Lower lobe of right lung (tissue), 2 donors: ENCODE results near the gene XDH. TPM values are rescaled to one million over a fixed set of nuclear protein-coding genes. Genes with fewer than 3 reads are reported as not detected.

Experiments used
- ATAC-seq, 2 donors: fragments of 200-7000 bp; cut with Tn5 transposase; one replicate each; pipeline ENCODE4 v1.9.1; 2020 to 2022; ENCODE audit warnings: mild to moderate bottlenecking in 2 of 2, moderate library complexity in 2 of 2
- DNase-seq: peaks from one replicate; pipeline ENCODE4 v3.0.0-alpha.2; 2020
- H3K27ac ChIP-seq: fragments of 200-600 bp; one replicate; pipeline ENCODE4 v1.8.0; 2022
- H3K27me3 ChIP-seq: fragments of 200-600 bp; one replicate; pipeline ENCODE4 v1.8.0; 2022; ENCODE audit warnings: low read depth
- H3K36me3 ChIP-seq: fragments of 200-600 bp; one replicate; pipeline ENCODE4 v1.8.0; 2022; ENCODE audit warnings: mild to moderate bottlenecking
- H3K4me1 ChIP-seq: fragments of 200-600 bp; one replicate; pipeline ENCODE4 v1.8.0; 2022
- H3K4me3 ChIP-seq: fragments of 200-600 bp; one replicate; pipeline ENCODE4 v1.8.0; 2022; ENCODE audit warnings: mild to moderate bottlenecking
- H3K9me3 ChIP-seq: fragments of 200-600 bp; one replicate; pipeline ENCODE4 v1.8.0; 2022
- CTCF ChIP-seq: fragments of 200-600 bp; IDR thresholded peaks from one replicate; pipeline ENCODE4 v1.8.0; 2022; ENCODE audit warnings: antibody characterized with exemption, mild to moderate bottlenecking
- intact Hi-C: fragments of 100-400 bp; cut with DNase I; formaldehyde crosslinking; loops from one replicate; pipeline ENCODE4 v1.11.0; 2022
- total RNA-seq: library from RNA; stranded (reverse); fragmentation: NEBNext Ultra II Directional; extraction: Animal tissue kit (Norgen Biotek cat#: 25700); gene quantifications from one replicate; pipeline ENCODE4 v1.2.1, GENCODE V29; 2021
- donor health status: DM: no; HTN: yes; CAD: no; lungs with severe emphysema.

The XDH gene
- total RNA-seq, 1 donor from 2014 or later, result 0.27 TPM

DNA sequence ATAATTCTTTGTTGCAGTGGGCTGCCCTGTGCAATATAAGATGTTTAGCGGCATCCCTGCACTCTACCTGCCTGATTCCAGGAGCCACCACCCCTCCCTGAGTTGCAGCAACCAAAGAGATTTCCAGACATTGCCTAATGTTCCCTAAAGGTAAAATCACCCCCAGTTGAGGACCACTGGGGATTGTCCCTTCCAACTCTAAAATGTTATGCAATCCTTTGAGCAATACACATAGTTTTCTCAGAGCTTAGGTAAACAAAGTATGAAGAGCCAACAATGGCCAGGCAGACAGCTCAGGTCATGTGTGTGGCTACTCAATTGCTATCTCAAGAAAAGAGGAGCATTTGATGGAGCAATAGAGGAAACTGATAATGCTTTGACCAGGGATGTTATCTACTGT lies 87.0 kb downstream of the XDH start:
- Histone ChIP-seq H3K9me3 (no peaks in the 10 kb centered on the region), H3K27ac (no peak overlapping the region), H3K27me3 (no peaks in the 10 kb centered on the region), H3K4me1 (peaks cover 17% of the 10 kb centered on the region), H3K36me3 (no peaks in the 10 kb centered on the region), H3K4me3 (no peak overlapping the region)
- ATAC-seq (no peak), DNase-seq (no peak)
- no peak for TF ChIP-seq CTCF
- intact Hi-C loops, result no loop called here

GRCh38 chr2:31324016-31324633 lies 90.4 kb downstream of the XDH start:
- TF ChIP-seq CTCF, result no peak
- Histone ChIP-seq H3K27me3 (no peaks in the 10 kb centered on the region), H3K4me1 (peaks cover 29% of the 10 kb centered on the region), H3K36me3 (no peaks in the 10 kb centered on the region), H3K9me3 (no peaks in the 10 kb centered on the region), H3K27ac (no peak overlapping the region), H3K4me3 (peak overlapping the region; percentile 33)
- ATAC-seq (no peak), DNase-seq (no peak)
- intact Hi-C loops, result no loop called here

DNA sequence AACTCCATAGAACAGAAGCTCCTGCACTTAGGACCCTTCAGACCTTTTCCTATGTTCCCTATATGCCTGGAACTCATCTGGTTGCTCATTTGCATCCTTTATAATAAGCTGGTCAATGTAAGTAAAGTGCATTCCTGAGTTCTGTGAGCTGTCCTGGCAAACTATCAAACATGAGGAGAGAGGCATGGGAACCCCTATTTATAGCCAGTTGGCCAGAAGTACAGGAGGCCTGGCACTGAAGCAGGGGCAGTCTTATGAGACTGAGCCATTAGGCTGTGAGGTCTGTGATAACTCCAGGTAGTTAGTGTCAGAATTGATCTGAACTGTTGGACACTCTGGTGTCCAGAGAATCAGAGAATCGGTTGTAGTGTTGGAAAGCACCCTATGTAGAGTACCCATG lies 92.2 kb downstream of the XDH start:
- Histone ChIP-seq H3K4me1 (peaks cover 35% of the 10 kb centered on the region), H3K27me3 (no peaks in the 10 kb centered on the region), H3K9me3 (no peaks in the 10 kb centered on the region), H3K36me3 (no peaks in the 10 kb centered on the region), H3K27ac (peak overlapping the region; percentile 13), H3K4me3 (no peak overlapping the region)
- intact Hi-C loops, result no loop called here
- no peak for DNase-seq
- no peak for ATAC-seq
- TF ChIP-seq CTCF, result no peak

DNA sequence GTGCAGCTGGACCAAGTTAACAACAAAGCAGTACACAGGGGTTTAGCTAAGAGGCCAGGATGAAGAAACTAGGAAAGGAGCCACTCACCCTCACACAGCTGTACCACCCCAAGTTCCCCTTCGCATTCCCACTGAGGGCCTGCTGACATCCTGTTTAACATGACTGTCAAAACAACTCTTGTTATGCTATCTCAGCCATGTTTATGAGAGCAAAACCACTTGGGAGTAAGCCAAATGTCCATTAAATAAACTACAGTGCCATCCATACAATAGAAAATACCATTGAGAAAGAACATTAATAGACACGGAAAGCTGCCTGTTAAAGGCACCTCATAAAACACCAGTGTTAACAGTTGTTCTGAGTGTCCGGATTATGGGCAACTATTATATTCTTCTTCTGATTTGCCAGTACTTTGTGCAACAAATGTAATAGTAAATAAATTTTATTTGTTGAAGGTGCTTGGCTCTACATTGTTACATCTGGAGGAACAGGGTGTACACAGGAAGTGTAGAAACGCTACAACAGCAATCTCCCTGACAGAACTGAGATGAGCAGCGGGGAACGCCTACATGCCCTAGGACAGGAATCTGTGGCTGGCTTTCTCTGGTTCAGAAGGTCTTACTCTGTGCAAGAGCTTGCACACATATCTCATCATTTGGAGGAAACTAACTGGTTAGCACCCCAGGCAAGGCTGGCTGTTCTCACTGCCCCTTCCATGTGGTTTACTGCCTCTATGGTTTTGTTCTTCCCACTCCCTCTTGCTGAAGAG lies 95.0 kb downstream of the XDH start:
- Histone ChIP-seq H3K36me3 (no peaks in the 10 kb centered on the region), H3K4me3 (no peak overlapping the region), H3K4me1 (peaks cover 35% of the 10 kb centered on the region), H3K27me3 (no peaks in the 10 kb centered on the region), H3K9me3 (no peaks in the 10 kb centered on the region), H3K27ac (peak overlapping the region; percentile 79)
- peak; percentile 85 to 89 for ATAC-seq
- intact Hi-C loops, result no loop called here
- no peak for TF ChIP-seq CTCF
- DNase-seq, result peak; percentile 52

- intact Hi-C loops, result no loop called here
- TF ChIP-seq CTCF, result no peak
- H3K4me3 ChIP-seq, result no peak overlapping the region
- no peaks in the 10 kb centered on the region for H3K36me3 ChIP-seq
- H3K9me3 ChIP-seq, result no peaks in the 10 kb centered on the region
- peaks cover 32% of the 10 kb centered on the region for H3K4me1 ChIP-seq
- peak overlapping the region; percentile 79 for H3K27ac ChIP-seq
- DNase-seq (peak; percentile 46), ATAC-seq (peak; percentile 52 to 60)
- no peaks in the 10 kb centered on the region for H3K27me3 ChIP-seq
These were observed 95.9 kb downstream of the XDH start for GRCh38 chr2:31318361-31319336.
